Smooth muscle cell (in vitro differentiated cells): ENCODE results near the gene DBNDD2. TPM values are rescaled to one million over a fixed set of nuclear protein-coding genes. Genes with fewer than 3 reads are reported as not detected.
A peak's percentile ranks its signal among the peaks of the same experiment; 100 is the strongest.

Experiments used
- DNase-seq: peaks from one replicate; lab custom pipeline; 2025; ENCODE audit not compliant: unreplicated experiment; lab: John Stamatoyannopoulos, UW
- H2AFZ ChIP-seq: fragments of 200-600 bp; sonication (generic); 2 replicates; pipeline ENCODE4 v1.6.0; 2016; ENCODE audit warnings: antibody characterized with exemption, low read depth, mild to moderate bottlenecking
- H3F3A ChIP-seq: fragments of 200-600 bp; sonication (generic); 2 replicates; pipeline ENCODE4 v1.6.0; 2017; ENCODE audit warnings: antibody characterized with exemption, low read depth
- H3K27ac ChIP-seq: fragments of 200-600 bp; sonication (generic); 2 replicates; pipeline ENCODE4 v1.5.1; 2016; ENCODE audit warnings: low read depth, mild to moderate bottlenecking
- H3K27me3 ChIP-seq: fragments of 200-600 bp; sonication (generic); 2 replicates; pipeline ENCODE4 v1.6.1; 2016; ENCODE audit warnings: low read depth, mild to moderate bottlenecking
- H3K36me3 ChIP-seq: fragments of 200-600 bp; sonication (generic); 2 replicates; pipeline ENCODE4 v1.5.1; 2016; ENCODE audit warnings: low read depth
- H3K4me1 ChIP-seq: fragments of 200-600 bp; sonication (generic); 2 replicates; pipeline ENCODE4 v1.5.1; 2016; ENCODE audit warnings: low read depth
- H3K4me2 ChIP-seq: fragments of 200-600 bp; sonication (generic); 2 replicates; pipeline ENCODE4 v1.6.0; 2016; ENCODE audit warnings: mild to moderate bottlenecking
- H3K4me3 ChIP-seq: fragments of 200-600 bp; sonication (generic); 2 replicates; pipeline ENCODE4 v1.5.1; 2016; ENCODE audit warnings: mild to moderate bottlenecking
- H3K79me2 ChIP-seq: fragments of 200-600 bp; sonication (generic); 2 replicates; pipeline ENCODE4 v1.6.0; 2016; ENCODE audit warnings: low read depth, mild to moderate bottlenecking
- H3K9ac ChIP-seq: fragments of 200-600 bp; sonication (generic); 2 replicates; pipeline ENCODE4 v1.6.0; 2016; ENCODE audit warnings: low read depth
- H3K9me3 ChIP-seq: fragments of 200-600 bp; sonication (generic); replicated peaks from 2 replicates; pipeline ENCODE4 v1.5.1; 2016; ENCODE audit warnings: low read depth
- H4K20me1 ChIP-seq: fragments of 200-600 bp; sonication (generic); 2 replicates; pipeline ENCODE4 v1.6.0; 2016; ENCODE audit warnings: low read depth
- CTCF ChIP-seq: fragments of 200-600 bp; sonication (generic); IDR thresholded peaks from 2 replicates; pipeline ENCODE4 v1.5.1; 2017; ENCODE audit warnings: borderline replicate concordance, mild to moderate bottlenecking, antibody characterized with exemption; ENCODE audit not compliant: insufficient read depth, poor library complexity, severe bottlenecking
- WGBS: methylation state at CpG from one replicate; pipeline ENCODE4 v1.1.7; 2016; ENCODE audit warnings: low lambda C conversion rate; 5-methylcytosine and 5-hydroxymethylcytosine counted together
- microRNA-seq: library from miRNA; unstranded; fragments of <30 nt; microRNA quantifications from one replicate; pipeline ENCODE4, GENCODE V29; 2016; ENCODE audit warnings: borderline number of aligned reads
- polyA plus RNA-seq: library from polyadenylated mRNA; unstranded; fragments of >200 nt; fragmentation: Nextera tagmentation; extraction: Ambion mirVana; gene quantifications from 2 replicates; pipeline ENCODE4 v1.2.1, GENCODE V29; 2016
- small RNA-seq: library from RNA; depleted of rRNA; stranded (forward); fragments of <200 nt; gene quantifications from one replicate; pipeline ENCODE3, GENCODE V24; 2014
- total RNA-seq: library from RNA; depleted of rRNA; stranded (reverse); fragments of >200 nt; gene quantifications from 2 replicates; pipeline ENCODE4 v1.2.3, GENCODE V29; 2014

Gene DBNDD2
- total and polyA plus RNA-seq, 2 experiments from 2014 or later, result 2.9 to 6.4 TPM

- Histone ChIP-seq H3K4me1 (no peaks in the 10 kb centered on the region), H3K27ac (no peak overlapping the region), H3K36me3 (no peaks in the 10 kb centered on the region), H4K20me1 (no peaks in the 10 kb centered on the region), H3F3A (no peaks in the 10 kb centered on the region), H3K27me3 (no peaks in the 10 kb centered on the region), H3K4me2 (no peak overlapping the region), H3K79me2 (no peaks in the 10 kb centered on the region), H3K9ac (no peak overlapping the region), H2AFZ (no peak overlapping the region), H3K4me3 (no peak overlapping the region), H3K9me3 (no peaks in the 10 kb centered on the region)
- TF ChIP-seq CTCF, result peak; percentile 16
- WGBS, result 10% methylated on average over 6 of the region's 6 CpGs
- DNase-seq, result no peak
These were observed 48.5 kb downstream of the DBNDD2 start for GRCh38 chr20:45456632-45457031.

GRCh38 chr20:45459606-45460005 lies 51.5 kb downstream of the DBNDD2 start:
- 80% methylated on average over 5 of the region's 5 CpGs for WGBS
- H3K9ac ChIP-seq, result no peak overlapping the region
- H3K36me3 ChIP-seq, result no peaks in the 10 kb centered on the region
- no peak overlapping the region for H3K4me2 ChIP-seq
- no peak overlapping the region for H3K4me3 ChIP-seq
- no peak overlapping the region for H3K27ac ChIP-seq
- H3K4me1 ChIP-seq, result no peaks in the 10 kb centered on the region
- no peak for DNase-seq
- no peaks in the 10 kb centered on the region for H3K79me2 ChIP-seq
- no peaks in the 10 kb centered on the region for H4K20me1 ChIP-seq
- H2AFZ ChIP-seq, result no peak overlapping the region
- H3F3A ChIP-seq, result no peaks in the 10 kb centered on the region
- TF ChIP-seq CTCF, result no peak
- H3K27me3 ChIP-seq, result peaks cover 6% of the 10 kb centered on the region
- H3K9me3 ChIP-seq, result no peaks in the 10 kb centered on the region

Small RNA genes lying within 50 kb of the gene (microRNA-seq; reads per million reads assigned to microRNA genes)
- not detected for gene MIR6812

Small RNA genes lying within 50 kb of the gene (small RNA-seq; reads per million reads assigned to genes)
- gene MIR6812, result not detected

Other genes starting within 250 kb of the DBNDD2 start
- gene PI3, start 233.4 kb upstream of the DBNDD2 start, total RNA-seq, result not detected in 2 replicates
- not detected in 2 replicates for gene PI3, start 233.4 kb upstream of the DBNDD2 start, polyA plus RNA-seq
- gene SEMG1, start 201.3 kb upstream of the DBNDD2 start, total RNA-seq, result not detected in 2 replicates
- not detected in 2 replicates for gene SEMG1, start 201.3 kb upstream of the DBNDD2 start, polyA plus RNA-seq
- not detected in 2 replicates for gene SEMG2, start 186.9 kb upstream of the DBNDD2 start, total RNA-seq
- not detected in 2 replicates for gene SEMG2, start 186.9 kb upstream of the DBNDD2 start, polyA plus RNA-seq
- gene SLPI, start 153.7 kb upstream of the DBNDD2 start, total RNA-seq, result 0.63 and 1.1 TPM in 2 replicates
- gene SLPI, start 153.7 kb upstream of the DBNDD2 start, polyA plus RNA-seq, result 3.1 and 5.2 TPM in 2 replicates
- not detected in 2 replicates for gene RBPJL, start 101.4 kb upstream of the DBNDD2 start, total RNA-seq
- not detected in 2 replicates for gene RBPJL, start 101.4 kb upstream of the DBNDD2 start, polyA plus RNA-seq
- gene MATN4, start 100.0 kb upstream of the DBNDD2 start, total RNA-seq, result not detected in 2 replicates
- gene MATN4, start 100.0 kb upstream of the DBNDD2 start, polyA plus RNA-seq, result not detected in 2 replicates
- gene SDC4, start 59.9 kb upstream of the DBNDD2 start, total RNA-seq, result 70.7 and 78.1 TPM in 2 replicates
- gene SDC4, start 59.9 kb upstream of the DBNDD2 start, polyA plus RNA-seq, result 45.0 and 122 TPM in 2 replicates
- gene SYS1, start 45.1 kb upstream of the DBNDD2 start, total RNA-seq, result 14.5 and 15.2 TPM in 2 replicates
- 17.0 and 24.7 TPM in 2 replicates for gene SYS1, start 45.1 kb upstream of the DBNDD2 start, polyA plus RNA-seq
- not detected in 2 replicates for gene TP53TG5, start 30.0 kb upstream of the DBNDD2 start, total RNA-seq
- 0.06 TPM in 1 of 2 replicates, not detected in the other for gene TP53TG5, start 30.0 kb upstream of the DBNDD2 start, polyA plus RNA-seq
- 90.7 and 99.5 TPM in 2 replicates for gene PIGT, start 7.9 kb downstream of the DBNDD2 start, total RNA-seq
- 169 and 206 TPM in 2 replicates for gene PIGT, start 7.9 kb downstream of the DBNDD2 start, polyA plus RNA-seq
- gene WFDC2, start 61.5 kb downstream of the DBNDD2 start, total RNA-seq, result 3.0 and 5.7 TPM in 2 replicates
- 9.5 and 42.9 TPM in 2 replicates for gene WFDC2, start 61.5 kb downstream of the DBNDD2 start, polyA plus RNA-seq
- not detected in 2 replicates for gene SPINT3, start 107.3 kb downstream of the DBNDD2 start, total RNA-seq
- gene SPINT3, start 107.3 kb downstream of the DBNDD2 start, polyA plus RNA-seq, result not detected in 2 replicates
- not detected in 2 replicates for gene WFDC6, start 131.2 kb downstream of the DBNDD2 start, total RNA-seq
- gene WFDC6, start 131.2 kb downstream of the DBNDD2 start, polyA plus RNA-seq, result not detected in 2 replicates
- not detected in 2 replicates for gene EPPIN, start 139.1 kb downstream of the DBNDD2 start, total RNA-seq
- not detected in 2 replicates for gene EPPIN, start 139.1 kb downstream of the DBNDD2 start, polyA plus RNA-seq
- not detected in 2 replicates for gene WFDC8, start 171.0 kb downstream of the DBNDD2 start, total RNA-seq
- not detected in 2 replicates for gene WFDC8, start 171.0 kb downstream of the DBNDD2 start, polyA plus RNA-seq
- gene WFDC10A, start 221.4 kb downstream of the DBNDD2 start, total RNA-seq, result not detected in 2 replicates
- not detected in 2 replicates for gene WFDC10A, start 221.4 kb downstream of the DBNDD2 start, polyA plus RNA-seq
- not detected in 2 replicates for gene WFDC9, start 223.0 kb downstream of the DBNDD2 start, total RNA-seq
- not detected in 2 replicates for gene WFDC9, start 223.0 kb downstream of the DBNDD2 start, polyA plus RNA-seq